Colonic mucosa (tissue), 4 donors: ENCODE measurements around the gene ZNF282. TPM values are rescaled to one million over a fixed set of nuclear protein-coding genes. Genes with fewer than 3 reads are reported as not detected.

ENCODE experiments used
- DNase-seq: peaks from one replicate; pipeline ENCODE4 v3.0.0-alpha.2; 2020
- H3K27ac ChIP-seq: fragments of 200-600 bp; one replicate; pipeline ENCODE4 v1.8.0; 2021
- H3K27me3 ChIP-seq: fragments of 200-600 bp; one replicate; pipeline ENCODE4 v1.8.0; 2021
- H3K36me3 ChIP-seq: fragments of 200-600 bp; one replicate; pipeline ENCODE4 v1.8.0; 2021
- H3K4me1 ChIP-seq: fragments of 200-600 bp; one replicate; pipeline ENCODE4 v1.8.0; 2021; ENCODE audit warnings: mild to moderate bottlenecking
- H3K4me3 ChIP-seq: fragments of 200-600 bp; one replicate; pipeline ENCODE4 v1.8.0; 2021
- H3K9ac ChIP-seq, 2 donors: one replicate each; pipeline ENCODE4 v1.7.0; 2013; ENCODE audit warnings: control low read depth in 2 of 2, low read depth in 2 of 2, low read length in 2 of 2
- H3K9me3 ChIP-seq: fragments of 200-600 bp; one replicate; pipeline ENCODE4 v1.8.0; 2021
- intact Hi-C: fragments of 100-400 bp; cut with DNase I; formaldehyde crosslinking; loops from one replicate; pipeline ENCODE4 v1.14.1; 2022
- total RNA-seq, 2 donors: library from RNA; stranded (reverse); fragmentation: NEBNext Ultra II Directional in 1 of 2; extraction: Animal tissue kit (Norgen Biotek cat#: 25700) in 1 of 2; gene quantifications; one replicate each; pipeline ENCODE4 v1.2.1, GENCODE V29; 2021
- TF ChIP-seq, protein P1 (sequence below): fragments of 200-600 bp; IDR thresholded peaks from one replicate; pipeline ENCODE4 v1.8.0; 2022; ENCODE audit warnings: antibody characterized with exemption, mild to moderate bottlenecking
- donor health status: healthy.
- donor health status: DM: no; HTN: no; CAD: no.
- donor health status: DM: no; HTN: no; CAD: no.

Gene ZNF282
- total RNA-seq, 2 donors from 2014 or later = 24.1 to 31.5 TPM

- Histone ChIP-seq H3K27ac (no peak overlapping the region), H3K27me3 (no peaks in the 10 kb centered on the region), H3K9me3 (no peaks in the 10 kb centered on the region), H3K36me3 (peaks cover 6% of the 10 kb centered on the region), H3K4me3 (no peak overlapping the region), H3K9ac (no peak overlapping the region), H3K4me1 (no peaks in the 10 kb centered on the region)
- DNase-seq = no peak
- intact Hi-C loops = no loop called here
- TF ChIP-seq, protein P1, sequence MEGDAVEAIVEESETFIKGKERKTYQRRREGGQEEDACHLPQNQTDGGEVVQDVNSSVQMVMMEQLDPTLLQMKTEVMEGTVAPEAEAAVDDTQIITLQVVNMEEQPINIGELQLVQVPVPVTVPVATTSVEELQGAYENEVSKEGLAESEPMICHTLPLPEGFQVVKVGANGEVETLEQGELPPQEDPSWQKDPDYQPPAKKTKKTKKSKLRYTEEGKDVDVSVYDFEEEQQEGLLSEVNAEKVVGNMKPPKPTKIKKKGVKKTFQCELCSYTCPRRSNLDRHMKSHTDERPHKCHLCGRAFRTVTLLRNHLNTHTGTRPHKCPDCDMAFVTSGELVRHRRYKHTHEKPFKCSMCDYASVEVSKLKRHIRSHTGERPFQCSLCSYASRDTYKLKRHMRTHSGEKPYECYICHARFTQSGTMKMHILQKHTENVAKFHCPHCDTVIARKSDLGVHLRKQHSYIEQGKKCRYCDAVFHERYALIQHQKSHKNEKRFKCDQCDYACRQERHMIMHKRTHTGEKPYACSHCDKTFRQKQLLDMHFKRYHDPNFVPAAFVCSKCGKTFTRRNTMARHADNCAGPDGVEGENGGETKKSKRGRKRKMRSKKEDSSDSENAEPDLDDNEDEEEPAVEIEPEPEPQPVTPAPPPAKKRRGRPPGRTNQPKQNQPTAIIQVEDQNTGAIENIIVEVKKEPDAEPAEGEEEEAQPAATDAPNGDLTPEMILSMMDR = no peak
Observed at GRCh38 chr7:149166630-149167352, 28.6 kb upstream of the ZNF282 start.

GRCh38 chr7:149171892-149172533 is 23.3 kb upstream of the ZNF282 start:
- DNase-seq = no peak
- H3K9ac ChIP-seq = no peak overlapping the region
- TF ChIP-seq, protein P1 = no peak
- H3K36me3 ChIP-seq = peaks cover 6% of the 10 kb centered on the region
- no peaks in the 10 kb centered on the region for H3K9me3 ChIP-seq
- H3K27ac ChIP-seq = no peak overlapping the region
- H3K4me1 ChIP-seq = no peaks in the 10 kb centered on the region
- no peak overlapping the region for H3K4me3 ChIP-seq
- intact Hi-C loops = no loop called here
- H3K27me3 ChIP-seq = no peaks in the 10 kb centered on the region

- H3K36me3 ChIP-seq = peaks cover 6% of the 10 kb centered on the region
- no peak for DNase-seq
- no peaks in the 10 kb centered on the region for H3K27me3 ChIP-seq
- no peak overlapping the region for H3K27ac ChIP-seq
- H3K9ac ChIP-seq = no peak overlapping the region
- H3K9me3 ChIP-seq = no peaks in the 10 kb centered on the region
- H3K4me3 ChIP-seq = no peak overlapping the region
- intact Hi-C loops = no loop called here
- TF ChIP-seq, protein P1 = no peak
- H3K4me1 ChIP-seq = no peaks in the 10 kb centered on the region
Observed at GRCh38 chr7:149172534-149172920, 22.8 kb upstream of the ZNF282 start.

- intact Hi-C loops = no loop called here
- Histone ChIP-seq H3K27ac (no peak overlapping the region), H3K27me3 (no peaks in the 10 kb centered on the region), H3K9ac (no peak overlapping the region), H3K4me3 (no peak overlapping the region), H3K9me3 (no peaks in the 10 kb centered on the region), H3K4me1 (no peaks in the 10 kb centered on the region), H3K36me3 (peaks cover 2% of the 10 kb centered on the region)
- TF ChIP-seq, protein P1 = no peak
- no peak for DNase-seq
Observed at GRCh38 chr7:149175150-149175549, 20.2 kb upstream of the ZNF282 start.

DNA sequence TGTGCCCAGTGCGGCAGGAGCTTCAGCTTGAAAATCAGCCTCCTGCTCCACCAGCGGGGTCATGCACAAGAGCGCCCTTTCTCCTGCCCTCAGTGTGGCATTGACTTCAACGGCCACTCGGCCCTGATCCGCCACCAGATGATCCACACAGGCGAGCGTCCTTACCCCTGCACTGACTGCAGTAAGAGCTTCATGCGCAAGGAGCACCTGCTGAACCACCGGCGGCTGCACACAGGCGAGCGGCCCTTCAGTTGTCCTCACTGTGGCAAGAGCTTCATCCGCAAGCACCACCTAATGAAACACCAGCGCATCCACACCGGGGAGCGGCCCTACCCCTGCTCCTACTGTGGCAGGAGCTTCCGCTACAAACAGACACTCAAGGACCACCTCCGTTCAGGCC is 16.1 kb upstream of the ZNF282 start:
- intact Hi-C loops = no loop called here
- H3K9ac ChIP-seq = no peak overlapping the region
- H3K27ac ChIP-seq = no peak overlapping the region
- no peaks in the 10 kb centered on the region for H3K36me3 ChIP-seq
- H3K4me1 ChIP-seq = no peaks in the 10 kb centered on the region
- H3K9me3 ChIP-seq = no peaks in the 10 kb centered on the region
- H3K4me3 ChIP-seq = no peak overlapping the region
- no peaks in the 10 kb centered on the region for H3K27me3 ChIP-seq
- TF ChIP-seq, protein P1 = no peak
- DNase-seq = no peak
